Measurements from ENCODE around the gene FBXO48. TPM values are rescaled to one million over a fixed set of nuclear protein-coding genes. Genes with fewer than 3 reads are reported as not detected.
A peak's percentile ranks its signal among the peaks of the same experiment; 100 is the strongest.
"Not testable (repeated sequence)": the region's sequence is repeated elsewhere in the genome, so short reads cannot be mapped to it uniquely, and the experiment has no call there.

The FBXO48 gene
- total RNA-seq, 4 donors from 2014 or later: 0.60 to 2.6 (median 2.2) TPM

- in situ Hi-C loops (cut with MboI; ENCODE audit: low pct_ligation_motif_present in 1 of 4, low pct_unique_long_range_greater_than_20kb in 1 of 4, low sequenced_read_pairs in 3 of 4) (loop anchor here (10.0 to 25.0 kb wide), 3 partner anchors 248 to 436 kb away; partner anchors contain the start of gene ARHGAP25 (in 2 of the 4)), intact Hi-C loops (cut with DNase I; ENCODE audit: low total_unique reads) (no loop called here)
- no peaks in the 10 kb centered on the region for H3K27me3 ChIP-seq
- no peak for TF ChIP-seq POLR2AphosphoS5 (IDR thresholded peaks at IDR 0.05)
- TF ChIP-seq EP300 (IDR thresholded peaks at IDR 0.05; ENCODE audit: low read depth): no peak
- no peak for TF ChIP-seq POLR2A (IDR thresholded peaks at IDR 0.05)
- no peak for TF ChIP-seq CTCF (IDR thresholded peaks at IDR 0.05)
- H3K27ac ChIP-seq: no peak overlapping the region
- no peak overlapping the region for H3K4me3 ChIP-seq
- no peaks in the 10 kb centered on the region for H3K9me3 ChIP-seq
- no peaks in the 10 kb centered on the region for H3K36me3 ChIP-seq
- H3K4me1 ChIP-seq: no peaks in the 10 kb centered on the region
- WGBS, 2 donors (ENCODE audit: low coverage in 1 of 2): 94 to 100% methylated on average over 1 of the region's 1 CpG
- no peak for DNase-seq
These were observed 22.2 kb upstream of the FBXO48 start for GRCh38 chr2:68489282-68489681.

- H3K27me3 ChIP-seq; DNase-seq; intact Hi-C loops (cut with DNase I; ENCODE audit: low total_unique reads); H3K9me3 ChIP-seq; H3K4me3 ChIP-seq; H3K36me3 ChIP-seq; H3K27ac ChIP-seq; H3K4me1 ChIP-seq: not testable (repeated sequence)
- WGBS, 2 donors (ENCODE audit: low coverage in 1 of 2): 89 to 97% methylated on average over 1 of the region's 1 CpG
- in situ Hi-C loops (cut with MboI; ENCODE audit: low pct_ligation_motif_present in 1 of 4, low pct_unique_long_range_greater_than_20kb in 1 of 4, low sequenced_read_pairs in 3 of 4): loop anchor here (10.0 to 25.0 kb wide), 3 partner anchors 249 to 436 kb away; partner anchors contain the start of gene ARHGAP25 (in 2 of the 4)
These were observed 21.5 kb upstream of the FBXO48 start for GRCh38 chr2:68488605-68489004.

- Histone ChIP-seq H3K4me1 (no peaks in the 10 kb centered on the region), H3K27me3 (no peaks in the 10 kb centered on the region), H3K4me3 (no peak overlapping the region), H3K27ac (no peak overlapping the region), H3K9me3 (no peaks in the 10 kb centered on the region), H3K36me3 (no peaks in the 10 kb centered on the region)
- in situ Hi-C loops (cut with MboI; ENCODE audit: low pct_ligation_motif_present in 1 of 4, low pct_unique_long_range_greater_than_20kb in 1 of 4, low sequenced_read_pairs in 3 of 4): loop anchor here (10.0 to 25.0 kb wide), 3 partner anchors 249 to 437 kb away; partner anchors contain the start of gene ARHGAP25 (in 2 of the 4)
- intact Hi-C loops (cut with DNase I; ENCODE audit: low total_unique reads): no loop called here
- no peak for DNase-seq
- TF ChIP-seq CTCF (IDR thresholded peaks at IDR 0.05): peak; percentile 33 to 58 (median 47)
- TF ChIP-seq EP300 (IDR thresholded peaks at IDR 0.05; ENCODE audit: low read depth): no peak
- no peak for TF ChIP-seq POLR2AphosphoS5 (IDR thresholded peaks at IDR 0.05)
- 48 to 57% methylated on average over 3 of the region's 3 CpGs for WGBS, 2 donors (ENCODE audit: low coverage in 1 of 2)
These were observed 20.8 kb upstream of the FBXO48 start for GRCh38 chr2:68487773-68488355.

- intact Hi-C loops (cut with DNase I; ENCODE audit: low total_unique reads): no loop called here
- TF ChIP-seq CTCF (IDR thresholded peaks at IDR 0.05) (no peak), EP300 (IDR thresholded peaks at IDR 0.05; ENCODE audit: low read depth) (no peak), POLR2A (IDR thresholded peaks at IDR 0.05) (no peak), POLR2AphosphoS5 (IDR thresholded peaks at IDR 0.05) (no peak)
- no peaks in the 10 kb centered on the region for H3K36me3 ChIP-seq
- H3K27me3 ChIP-seq: no peaks in the 10 kb centered on the region
- H3K27ac ChIP-seq: no peak overlapping the region
- DNase-seq: no peak
- H3K4me1 ChIP-seq: no peaks in the 10 kb centered on the region
- H3K4me3 ChIP-seq: no peak overlapping the region
- in situ Hi-C loops (cut with MboI; ENCODE audit: low pct_ligation_motif_present in 1 of 4, low pct_unique_long_range_greater_than_20kb in 1 of 4, low sequenced_read_pairs in 3 of 4): loop anchor here (10.0 to 25.0 kb wide), 3 partner anchors 254 to 442 kb away; partner anchors contain the start of gene ARHGAP25 (in 2 of the 4)
- H3K9me3 ChIP-seq: no peaks in the 10 kb centered on the region
- WGBS, 2 donors (ENCODE audit: low coverage in 1 of 2): 93% methylated on average over 3 of the region's 3 CpGs; no CpG with 5 or more reads in 1 of the 2 donors
These were observed 15.9 kb upstream of the FBXO48 start for GRCh38 chr2:68483011-68483410.
